Kidney (tissue), 14 donors: ENCODE results near the gene KAT7. TPM values are rescaled to one million over a fixed set of nuclear protein-coding genes. Genes with fewer than 3 reads are reported as not detected.

ENCODE experiments used
- DNase-seq, 5 donors: peaks; one replicate each; pipeline ENCODE4 v3.0.0-alpha.2; 2013 to 2020
- FAIRE-seq: peaks from 2 replicates; lab custom pipeline; 2012; peaks lifted over from hg19 to GRCh38; lab: Jason Lieb, UNC
- H3K27ac ChIP-seq, 2 donors: one replicate each; pipeline ENCODE4 v1.7.0; 2013; ENCODE audit warnings: low read depth in 2 of 2, low read length in 2 of 2, inconsistent platforms in 1 of 2
- H3K27me3 ChIP-seq: one replicate; pipeline ENCODE4 v1.7.1; 2013; ENCODE audit warnings: low read length, inconsistent platforms; ENCODE audit not compliant: control insufficient read depth, insufficient read depth
- H3K36me3 ChIP-seq, 3 donors: one replicate each; pipeline versions ENCODE4 v1.7.0 to v1.7.1; 2013; ENCODE audit warnings: low read length in 3 of 3, control low read depth in 1 of 3, inconsistent platforms in 1 of 3; ENCODE audit not compliant: insufficient read depth in 3 of 3, control insufficient read depth in 2 of 3
- H3K4me1 ChIP-seq, 3 donors: one replicate each; pipeline versions ENCODE4 v1.7.0 to v1.7.1; 2013; ENCODE audit warnings: low read length in 3 of 3, inconsistent platforms in 1 of 3, low read depth in 1 of 3; ENCODE audit not compliant: control insufficient read depth in 2 of 3, insufficient read depth in 2 of 3
- H3K4me3 ChIP-seq, 3 donors: one replicate each; pipeline versions ENCODE4 v1.7.0 to v1.8.1; 2013; ENCODE audit warnings: low read length in 3 of 3, control low read depth in 1 of 3, inconsistent platforms in 1 of 3
- H3K9ac ChIP-seq, 3 donors: one replicate each; pipeline versions ENCODE4 v1.7.0 to v1.7.1; 2013; ENCODE audit warnings: low read length in 3 of 3, control low read depth in 1 of 3, inconsistent platforms in 1 of 3
- H3K9me3 ChIP-seq, 3 donors: one replicate each; pipeline versions ENCODE4 v1.7.0 to v1.7.1; 2013; ENCODE audit warnings: low read length in 3 of 3, control low read depth in 1 of 3, inconsistent platforms in 1 of 3; ENCODE audit not compliant: control insufficient read depth in 2 of 3, insufficient read depth in 1 of 3
- intact Hi-C: fragments of 100-400 bp; cut with DNase I; formaldehyde crosslinking; loops from one replicate; pipeline ENCODE4 v1.11.1; 2022
- polyA plus RNA-seq: library from polyadenylated mRNA; stranded (reverse); fragments of 350-450 nt; fragmentation: Illumina TruSeq; extraction: RNeasy Lipid Tissue Mini Kit (QIAGEN cat#74804); gene quantifications from one replicate; pipeline ENCODE4 v1.2.3, GENCODE V29; 2014; ENCODE audit warnings: low read depth, low replicate concordance; ENCODE audit not compliant: insufficient read depth
- total RNA-seq: library from RNA; stranded (reverse); fragmentation: NEBNext Ultra II Directional; extraction: Animal tissue kit (Norgen Biotek cat#: 25700); gene quantifications from one replicate; pipeline ENCODE4 v1.2.1, GENCODE V29; 2021
- TF ChIP-seq, protein P1 (sequence below): IDR thresholded peaks from 3 replicates; pipeline ENCODE4 v1.5.1; 2012; ENCODE audit warnings: mild to moderate bottlenecking, moderate library complexity, borderline replicate concordance; ENCODE audit not compliant: insufficient read depth; ENCODE audit errors: extremely low read depth
- donor health status: control.
- donor health status: control.
- donor health status: control.
- donor health status: control.
- donor health status: control.
- donor health status: DM: yes; HTN: yes; CAD: no.
- donor health status: Normal renal cell carcinoma (clear cell type).

The KAT7 gene
- total and polyA plus RNA-seq, 2 donors from 2014 or later = 18.4 to 76.9 TPM

DNA sequence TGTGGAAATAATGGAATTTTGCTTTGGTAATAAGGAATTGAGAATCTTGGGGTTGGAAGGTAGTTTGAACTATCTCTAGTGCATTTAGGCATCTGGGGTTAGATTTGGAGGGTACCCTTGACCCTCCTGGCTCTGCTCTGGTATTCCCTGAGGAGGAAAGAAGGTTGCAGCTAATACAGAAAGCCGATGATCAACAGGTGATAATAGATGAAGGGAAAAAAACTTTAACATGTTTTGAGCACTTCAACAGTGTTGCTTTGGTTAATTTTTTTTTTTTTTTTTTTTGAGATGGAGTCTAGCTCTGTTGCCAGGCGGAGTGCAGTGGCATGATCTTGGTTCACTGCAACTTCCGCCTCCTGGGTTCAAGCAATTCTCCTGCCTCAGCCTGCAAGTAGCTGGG lies 4.8 kb downstream of the KAT7 start:
- H3K4me1 ChIP-seq = peaks cover 4 to 10% (median 6%) of the 10 kb centered on the region in 3 donors
- TF ChIP-seq, protein P1, sequence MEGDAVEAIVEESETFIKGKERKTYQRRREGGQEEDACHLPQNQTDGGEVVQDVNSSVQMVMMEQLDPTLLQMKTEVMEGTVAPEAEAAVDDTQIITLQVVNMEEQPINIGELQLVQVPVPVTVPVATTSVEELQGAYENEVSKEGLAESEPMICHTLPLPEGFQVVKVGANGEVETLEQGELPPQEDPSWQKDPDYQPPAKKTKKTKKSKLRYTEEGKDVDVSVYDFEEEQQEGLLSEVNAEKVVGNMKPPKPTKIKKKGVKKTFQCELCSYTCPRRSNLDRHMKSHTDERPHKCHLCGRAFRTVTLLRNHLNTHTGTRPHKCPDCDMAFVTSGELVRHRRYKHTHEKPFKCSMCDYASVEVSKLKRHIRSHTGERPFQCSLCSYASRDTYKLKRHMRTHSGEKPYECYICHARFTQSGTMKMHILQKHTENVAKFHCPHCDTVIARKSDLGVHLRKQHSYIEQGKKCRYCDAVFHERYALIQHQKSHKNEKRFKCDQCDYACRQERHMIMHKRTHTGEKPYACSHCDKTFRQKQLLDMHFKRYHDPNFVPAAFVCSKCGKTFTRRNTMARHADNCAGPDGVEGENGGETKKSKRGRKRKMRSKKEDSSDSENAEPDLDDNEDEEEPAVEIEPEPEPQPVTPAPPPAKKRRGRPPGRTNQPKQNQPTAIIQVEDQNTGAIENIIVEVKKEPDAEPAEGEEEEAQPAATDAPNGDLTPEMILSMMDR = no peak
- H3K4me3 ChIP-seq = no peak overlapping the region
- H3K27ac ChIP-seq = no peak overlapping the region
- FAIRE-seq (no peak), DNase-seq (no peak)
- no peaks in the 10 kb centered on the region for H3K27me3 ChIP-seq
- peaks cover 7 to 38% (median 14%) of the 10 kb centered on the region in 3 donors for H3K36me3 ChIP-seq
- H3K9me3 ChIP-seq = no peaks in the 10 kb centered on the region
- intact Hi-C loops = no loop called here
- no peak overlapping the region for H3K9ac ChIP-seq

GRCh38 chr17:49795372-49795771 lies 6.9 kb downstream of the KAT7 start:
- peaks cover 0 to 4% (median 2%) of the 10 kb centered on the region in 3 donors for H3K4me1 ChIP-seq
- no peak overlapping the region for H3K9ac ChIP-seq
- FAIRE-seq (no peak), DNase-seq (no peak)
- intact Hi-C loops = no loop called here
- no peaks in the 10 kb centered on the region for H3K9me3 ChIP-seq
- H3K27ac ChIP-seq = no peak overlapping the region
- H3K27me3 ChIP-seq = no peaks in the 10 kb centered on the region
- H3K4me3 ChIP-seq = no peak overlapping the region
- TF ChIP-seq, protein P1 = no peak
- peaks cover 10 to 50% (median 24%) of the 10 kb centered on the region in 3 donors for H3K36me3 ChIP-seq

GRCh38 chr17:49798182-49798581 lies 9.7 kb downstream of the KAT7 start:
- intact Hi-C loops = no loop called here
- no peak overlapping the region for H3K4me3 ChIP-seq
- FAIRE-seq = no peak
- DNase-seq = no peak
- no peak overlapping the region for H3K27ac ChIP-seq
- H3K9ac ChIP-seq = no peak overlapping the region
- TF ChIP-seq, protein P1 = no peak
- peaks cover 10 to 43% (median 24%) of the 10 kb centered on the region in 3 donors for H3K36me3 ChIP-seq
- H3K9me3 ChIP-seq = no peaks in the 10 kb centered on the region
- H3K4me1 ChIP-seq = no peaks in the 10 kb centered on the region
- no peaks in the 10 kb centered on the region for H3K27me3 ChIP-seq

DNA sequence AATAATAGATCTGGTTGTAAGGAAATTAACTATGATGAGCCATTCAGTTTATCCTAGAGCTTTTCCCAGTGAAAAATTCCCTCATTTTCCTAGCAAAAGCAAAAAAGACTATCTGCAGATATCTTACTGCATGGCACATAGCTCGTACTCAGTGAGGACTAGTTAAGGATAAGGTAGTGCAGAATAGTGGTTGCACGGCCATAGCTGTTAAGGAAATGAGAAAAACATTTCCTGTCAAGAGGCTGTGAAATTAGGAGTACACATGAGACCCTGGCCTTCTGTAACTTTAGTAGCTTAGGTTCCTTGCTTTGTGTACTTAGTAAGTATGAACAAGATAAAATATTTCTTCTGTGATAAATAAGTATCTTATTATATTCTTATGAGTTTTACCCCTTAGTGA lies 10.3 kb downstream of the KAT7 start:
- H3K4me1 ChIP-seq = no peaks in the 10 kb centered on the region
- H3K27me3 ChIP-seq = no peaks in the 10 kb centered on the region
- H3K36me3 ChIP-seq = peaks cover 10 to 41% (median 24%) of the 10 kb centered on the region in 3 donors
- no peak overlapping the region for H3K4me3 ChIP-seq
- no peak overlapping the region for H3K9ac ChIP-seq
- no peak overlapping the region for H3K27ac ChIP-seq
- DNase-seq (no peak), FAIRE-seq (no peak)
- TF ChIP-seq, protein P1 = no peak
- intact Hi-C loops = no loop called here
- no peaks in the 10 kb centered on the region for H3K9me3 ChIP-seq
